Mucosa of rectum (tissue), 2 donors: ENCODE measurements around the gene S100Z.
"Not testable (repeated sequence)": the region's sequence is repeated elsewhere in the genome, so short reads cannot be mapped to it uniquely, and the experiment has no call there.

Source experiments
- H3K27ac ChIP-seq, 2 donors: one replicate each; pipeline ENCODE4 v1.7.0; 2013; ENCODE audit warnings: inconsistent platforms in 2 of 2, low read depth in 2 of 2, low read length in 2 of 2
- H3K27me3 ChIP-seq, 2 donors: one replicate each; pipeline ENCODE4 v1.7.0; 2013; ENCODE audit warnings: low read length in 2 of 2; ENCODE audit not compliant: control insufficient read depth in 2 of 2, insufficient read depth in 2 of 2
- H3K36me3 ChIP-seq, 2 donors: one replicate each; pipeline ENCODE4 v1.7.0; 2013; ENCODE audit warnings: low read length in 2 of 2; ENCODE audit not compliant: control insufficient read depth in 2 of 2, insufficient read depth in 2 of 2
- H3K4me1 ChIP-seq, 2 donors: one replicate each; pipeline ENCODE4 v1.7.0; 2013; ENCODE audit warnings: low read length in 2 of 2, mild to moderate bottlenecking in 1 of 2; ENCODE audit not compliant: control insufficient read depth in 2 of 2, insufficient read depth in 2 of 2
- H3K4me3 ChIP-seq, 2 donors: one replicate each; pipeline ENCODE4 v1.7.0; 2013; ENCODE audit warnings: low read length in 2 of 2
- H3K9ac ChIP-seq, 2 donors: one replicate each; pipeline ENCODE4 v1.7.0; 2013; ENCODE audit warnings: low read length in 2 of 2, low read depth in 1 of 2, mild to moderate bottlenecking in 1 of 2
- H3K9me3 ChIP-seq, 2 donors: one replicate each; pipeline ENCODE4 v1.7.0; 2013; ENCODE audit warnings: low read length in 2 of 2; ENCODE audit not compliant: control insufficient read depth in 2 of 2
- donor health status: healthy.
- donor health status: Normal muscosa, but diverticular disease.

S100Z gene

GRCh38 chr5:76811214-76811613, 38.6 kb upstream of the S100Z start:
- no peaks in the 10 kb centered on the region for H3K9me3 ChIP-seq
- H3K36me3 ChIP-seq: no peaks in the 10 kb centered on the region
- no peaks in the 10 kb centered on the region for H3K4me1 ChIP-seq
- no peak overlapping the region for H3K4me3 ChIP-seq
- H3K27me3 ChIP-seq: no peaks in the 10 kb centered on the region
- H3K27ac ChIP-seq: no peak overlapping the region
- no peak overlapping the region for H3K9ac ChIP-seq

- H3K27me3 ChIP-seq, H3K4me1 ChIP-seq, H3K4me3 ChIP-seq, H3K9ac ChIP-seq, H3K27ac ChIP-seq, H3K36me3 ChIP-seq, H3K9me3 ChIP-seq: not testable (repeated sequence)
These were observed 37.6 kb upstream of the S100Z start for GRCh38 chr5:76812209-76812608.

GRCh38 chr5:76813982-76814562, 35.7 kb upstream of the S100Z start:
- H3K36me3 ChIP-seq: no peaks in the 10 kb centered on the region
- H3K4me3 ChIP-seq: no peak overlapping the region
- H3K9ac ChIP-seq: no peak overlapping the region
- peaks cover 6% of the 10 kb centered on the region in 2 donors for H3K4me1 ChIP-seq
- peaks cover 0 to 2% of the 10 kb centered on the region in 2 donors for H3K27me3 ChIP-seq
- H3K9me3 ChIP-seq: no peaks in the 10 kb centered on the region
- H3K27ac ChIP-seq: no peak overlapping the region

GRCh38 chr5:76816110-76816831, 33.5 kb upstream of the S100Z start:
- Histone ChIP-seq H3K36me3 (no peaks in the 10 kb centered on the region), H3K4me1 (peaks cover 7 to 13% of the 10 kb centered on the region in 2 donors), H3K9me3 (no peaks in the 10 kb centered on the region), H3K27ac (no peak overlapping the region), H3K27me3 (peaks cover 0 to 2% of the 10 kb centered on the region in 2 donors), H3K4me3 (no peak overlapping the region), H3K9ac (no peak overlapping the region)

- Histone ChIP-seq H3K36me3 (no peaks in the 10 kb centered on the region), H3K4me1 (peaks cover 14 to 23% of the 10 kb centered on the region in 2 donors), H3K9ac (peak within 1 kb of the TSS; percentile 91 to 96), H3K27me3 (peaks cover 0 to 2% of the 10 kb centered on the region in 2 donors), H3K4me3 (peak within 1 kb of the TSS; percentile 88), H3K27ac (peak within 1 kb of the TSS; percentile 94 to 95), H3K9me3 (no peaks in the 10 kb centered on the region)
These were observed 30.7 kb upstream of the S100Z start, which contains the start of gene F2RL1 for GRCh38 chr5:76818844-76819831. F2RL1 (plus strand) TSS chr5:76819030; CDS start chr5:76819183, 153 bp downstream.

- Histone ChIP-seq H3K9ac (peak overlapping the region; percentile 91 to 96), H3K27ac (peak overlapping the region; percentile 94 to 95)
These were observed 29.8 kb upstream of the S100Z start for GRCh38 chr5:76819851-76820525.

GRCh38 chr5:76820526-76820890, 29.3 kb upstream of the S100Z start:
- Histone ChIP-seq H3K9ac (peak overlapping the region; percentile 91 to 96), H3K9me3 (no peaks in the 10 kb centered on the region), H3K27ac (peak overlapping the region; percentile 94 to 95), H3K4me1 (peaks cover 18 to 27% of the 10 kb centered on the region in 2 donors), H3K27me3 (peaks cover 0 to 2% of the 10 kb centered on the region in 2 donors), H3K36me3 (no peaks in the 10 kb centered on the region), H3K4me3 (peak overlapping the region; percentile 88)

More at GRCh38 chr5:76819851-76820525, 29.8 kb upstream of the S100Z start:
- no peaks in the 10 kb centered on the region for H3K9me3 ChIP-seq
- no peaks in the 10 kb centered on the region for H3K36me3 ChIP-seq
- H3K4me1 ChIP-seq: peaks cover 16 to 27% of the 10 kb centered on the region in 2 donors
- peaks cover 0 to 2% of the 10 kb centered on the region in 2 donors for H3K27me3 ChIP-seq
- H3K4me3 ChIP-seq: peak overlapping the region; percentile 88

- Histone ChIP-seq H3K4me1 (peaks cover 18 to 27% of the 10 kb centered on the region in 2 donors), H3K9ac (peak overlapping the region; percentile 52 to 96), H3K36me3 (no peaks in the 10 kb centered on the region), H3K27me3 (peaks cover 0 to 2% of the 10 kb centered on the region in 2 donors), H3K27ac (peak overlapping the region; percentile 94 to 95), H3K4me3 (peak overlapping the region; percentile 88), H3K9me3 (no peaks in the 10 kb centered on the region)
These were observed 28.7 kb upstream of the S100Z start for GRCh38 chr5:76821136-76821535.

GRCh38 chr5:76822105-76822731, 27.6 kb upstream of the S100Z start:
- H3K36me3 ChIP-seq, H3K27me3 ChIP-seq, H3K9ac ChIP-seq, H3K9me3 ChIP-seq: not testable (repeated sequence)
- Histone ChIP-seq H3K4me1 (peaks cover 18 to 35% of the 10 kb centered on the region in 2 donors), H3K4me3 (peak overlapping the region; percentile 5 to 23), H3K27ac (peak overlapping the region; percentile 19 to 65)
